OCI-LY1 (cell line): ENCODE measurements around the gene DPEP2NB.
A peak's percentile ranks its signal among the peaks of the same experiment; 100 is the strongest.
"Not testable (repeated sequence)": the region's sequence is repeated elsewhere in the genome, so short reads cannot be mapped to it uniquely, and the experiment has no call there.

ENCODE experiments used
- H2AFZ ChIP-seq: fragments of 200-600 bp; sonication (generic), shearing (Covaris generic); 2 replicates; pipeline ENCODE4 v1.6.0; 2014; ENCODE audit warnings: antibody characterized with exemption, mild to moderate bottlenecking, low read length
- H3F3A ChIP-seq: fragments of 200-600 bp; sonication (generic), shearing (Covaris generic); 2 replicates; pipeline ENCODE4 v1.6.0; 2014; ENCODE audit warnings: mild to moderate bottlenecking, antibody characterized with exemption, low read length, moderate library complexity; ENCODE audit not compliant: insufficient read depth
- H3K27ac ChIP-seq: fragments of 200-600 bp; sonication (generic); 2 replicates; pipeline ENCODE4 v1.5.1; 2014; ENCODE audit warnings: low read length, mixed run types, mild to moderate bottlenecking, low read depth; ENCODE audit not compliant: poor library complexity, severe bottlenecking
- H3K27me3 ChIP-seq: fragments of 200-600 bp; sonication (generic); 2 replicates; pipeline ENCODE4 v1.6.0; 2014; ENCODE audit warnings: antibody characterized with exemption, mild to moderate bottlenecking, low read length, moderate library complexity; ENCODE audit not compliant: insufficient read depth
- H3K36me3 ChIP-seq: fragments of 200-600 bp; sonication (generic); 2 replicates; pipeline ENCODE4 v1.6.1; 2014; ENCODE audit warnings: mild to moderate bottlenecking, antibody characterized with exemption, low read length, moderate library complexity, mixed read lengths; ENCODE audit not compliant: insufficient read depth
- H3K4me1 ChIP-seq: fragments of 200-600 bp; sonication (generic); 2 replicates; pipeline ENCODE4 v1.5.1; 2014; ENCODE audit warnings: mild to moderate bottlenecking, low read length, moderate library complexity; ENCODE audit not compliant: insufficient read depth, severe bottlenecking
- H3K4me2 ChIP-seq: fragments of 200-600 bp; sonication (generic), shearing (Covaris generic); 2 replicates; pipeline ENCODE4 v1.6.1; 2014; ENCODE audit warnings: low read length
- H3K4me3 ChIP-seq: fragments of 200-600 bp; sonication (generic); 2 replicates; pipeline ENCODE4 v1.5.1; 2014; ENCODE audit warnings: low read length, low read depth, mild to moderate bottlenecking, mixed read lengths; ENCODE audit not compliant: poor library complexity, severe bottlenecking
- H3K79me2 ChIP-seq: fragments of 200-600 bp; shearing (Covaris generic); 2 replicates; pipeline ENCODE4 v1.6.1; 2016; ENCODE audit warnings: mixed run types, low read length, mixed read lengths; ENCODE audit not compliant: insufficient read depth
- H3K9ac ChIP-seq: fragments of 200-600 bp; sonication (generic), shearing (Covaris generic); 2 replicates; pipeline ENCODE4 v1.6.1; 2014; ENCODE audit warnings: mild to moderate bottlenecking, low read length, mixed read lengths
- H3K9me2 ChIP-seq: fragments of 200-600 bp; sonication (generic), shearing (Covaris generic); 2 replicates; pipeline ENCODE4 v1.6.1; 2014; ENCODE audit warnings: low read depth, mild to moderate bottlenecking, low read length, mixed read lengths
- H3K9me3 ChIP-seq: fragments of 200-600 bp; shearing (Covaris generic); 2 replicates; pipeline ENCODE4 v1.6.1; 2014; ENCODE audit warnings: low read length, mixed read lengths
- H4K20me1 ChIP-seq: fragments of 200-600 bp; sonication (generic), shearing (Covaris generic); 2 replicates; pipeline ENCODE4 v1.6.0; 2016; ENCODE audit warnings: mild to moderate bottlenecking, low read length; ENCODE audit not compliant: insufficient read depth
- EZH2 ChIP-seq: fragments of 200-600 bp; sonication (generic), shearing (Covaris generic); IDR thresholded peaks from 2 replicates; pipeline ENCODE4 v1.8.0; 2017; ENCODE audit warnings: borderline replicate concordance, mixed run types, mild to moderate bottlenecking, antibody characterized with exemption, low read length, moderate library complexity, mixed read lengths
- TF ChIP-seq, protein P1 (sequence below): fragments of 200-600 bp; sonication (generic), shearing (Covaris generic); IDR thresholded peaks from 2 replicates; pipeline ENCODE4 v1.5.1; 2017; ENCODE audit warnings: mild to moderate bottlenecking, antibody characterized with exemption, low read length, moderate library complexity, mixed read lengths

The DPEP2NB gene

DNA sequence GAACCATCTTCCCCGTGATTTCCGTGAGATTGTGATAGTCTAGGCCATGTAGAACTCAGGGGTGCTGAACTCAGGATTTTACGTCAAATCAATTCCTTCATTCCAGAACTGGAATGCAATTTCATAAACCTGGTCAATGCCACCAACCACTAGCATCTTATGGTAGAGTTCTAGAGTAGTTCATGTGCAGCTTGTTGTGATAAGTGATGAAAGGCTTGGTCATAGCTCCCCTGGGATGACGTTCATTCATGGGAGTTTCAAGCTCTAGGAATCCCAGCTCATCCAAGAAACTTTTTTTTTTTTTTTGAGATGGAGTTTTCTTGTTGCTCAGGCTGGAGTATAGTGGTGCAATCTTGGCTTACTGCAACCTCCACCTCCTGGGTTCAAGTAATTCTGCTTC is 12.7 kb downstream of the DPEP2NB start:
- Histone ChIP-seq H3K27me3 (no peaks in the 10 kb centered on the region), H3K9me2 (no peaks in the 10 kb centered on the region), H3K36me3 (no peaks in the 10 kb centered on the region), H3K9me3 (no peaks in the 10 kb centered on the region), H3K4me2 (no peak overlapping the region), H4K20me1 (no peaks in the 10 kb centered on the region), H3K27ac (no peak overlapping the region), H3K9ac (no peak overlapping the region), H3K4me1 (peaks cover 37% of the 10 kb centered on the region), H2AFZ (no peak overlapping the region), H3K4me3 (no peak overlapping the region), H3F3A (no peaks in the 10 kb centered on the region), H3K79me2 (no peaks in the 10 kb centered on the region)
- TF ChIP-seq, protein P1, sequence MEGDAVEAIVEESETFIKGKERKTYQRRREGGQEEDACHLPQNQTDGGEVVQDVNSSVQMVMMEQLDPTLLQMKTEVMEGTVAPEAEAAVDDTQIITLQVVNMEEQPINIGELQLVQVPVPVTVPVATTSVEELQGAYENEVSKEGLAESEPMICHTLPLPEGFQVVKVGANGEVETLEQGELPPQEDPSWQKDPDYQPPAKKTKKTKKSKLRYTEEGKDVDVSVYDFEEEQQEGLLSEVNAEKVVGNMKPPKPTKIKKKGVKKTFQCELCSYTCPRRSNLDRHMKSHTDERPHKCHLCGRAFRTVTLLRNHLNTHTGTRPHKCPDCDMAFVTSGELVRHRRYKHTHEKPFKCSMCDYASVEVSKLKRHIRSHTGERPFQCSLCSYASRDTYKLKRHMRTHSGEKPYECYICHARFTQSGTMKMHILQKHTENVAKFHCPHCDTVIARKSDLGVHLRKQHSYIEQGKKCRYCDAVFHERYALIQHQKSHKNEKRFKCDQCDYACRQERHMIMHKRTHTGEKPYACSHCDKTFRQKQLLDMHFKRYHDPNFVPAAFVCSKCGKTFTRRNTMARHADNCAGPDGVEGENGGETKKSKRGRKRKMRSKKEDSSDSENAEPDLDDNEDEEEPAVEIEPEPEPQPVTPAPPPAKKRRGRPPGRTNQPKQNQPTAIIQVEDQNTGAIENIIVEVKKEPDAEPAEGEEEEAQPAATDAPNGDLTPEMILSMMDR, result no peak
- TF ChIP-seq EZH2, result no peak

DNA sequence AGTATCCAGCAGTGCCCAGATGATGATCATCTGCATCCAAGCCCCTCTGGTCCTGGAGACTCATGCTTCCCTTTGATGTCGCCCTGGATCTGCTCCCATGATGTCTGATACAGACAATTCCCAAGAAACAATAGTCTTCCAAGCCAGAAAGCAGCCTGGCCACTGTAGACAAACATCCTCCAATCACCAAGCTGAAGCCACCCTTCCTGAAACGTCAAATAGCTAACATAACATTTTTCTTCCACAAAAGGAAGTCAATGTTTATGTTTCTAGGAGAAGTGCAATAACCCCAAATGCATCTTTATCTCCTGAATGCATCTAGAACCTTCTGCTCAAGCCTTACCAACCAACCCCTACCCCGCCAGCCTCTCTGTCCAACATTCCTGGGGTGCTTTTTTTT is 15.3 kb downstream of the DPEP2NB start:
- peak overlapping the region; percentile 49; the same call in 1 of the 2 replicates for H3K9ac ChIP-seq
- H3K4me3 ChIP-seq, result no peak overlapping the region
- no peaks in the 10 kb centered on the region for H3K27me3 ChIP-seq
- no peaks in the 10 kb centered on the region for H3K9me3 ChIP-seq
- H3K36me3 ChIP-seq, result no peaks in the 10 kb centered on the region
- H3K79me2 ChIP-seq, result no peaks in the 10 kb centered on the region
- peak overlapping the region; percentile 51; the same call in 1 of the 2 replicates for H3K4me2 ChIP-seq
- H4K20me1 ChIP-seq, result no peaks in the 10 kb centered on the region
- H2AFZ ChIP-seq, result 0 out of 2 replicates have a peak overlapping the region, but pooled peaks have one; percentile 80
- no peak for TF ChIP-seq EZH2
- TF ChIP-seq, protein P1, result no peak
- peak overlapping the region; percentile 86 for H3K27ac ChIP-seq
- H3K4me1 ChIP-seq, result peaks cover 25% of the 10 kb centered on the region
- no peaks in the 10 kb centered on the region for H3F3A ChIP-seq
- H3K9me2 ChIP-seq, result no peaks in the 10 kb centered on the region

DNA sequence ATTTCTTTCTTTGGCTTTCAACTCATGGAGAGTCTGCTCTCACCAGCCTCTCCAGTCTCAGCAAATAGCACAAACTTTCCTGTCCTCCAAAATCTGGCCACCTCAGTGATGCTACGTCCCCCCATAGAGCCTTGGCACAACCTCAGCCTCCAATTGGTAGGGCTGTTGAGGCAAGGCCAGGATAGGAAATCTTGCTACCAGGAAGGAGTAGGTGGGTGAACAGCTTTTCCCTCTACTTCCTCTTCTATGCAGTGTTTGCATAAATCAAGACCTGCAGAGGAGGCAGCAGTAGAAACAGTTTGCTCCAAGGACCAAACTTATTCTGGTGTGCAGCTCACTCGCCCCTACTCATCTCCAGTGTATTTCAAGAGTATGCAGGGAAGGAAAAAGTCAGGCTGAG is 15.7 kb downstream of the DPEP2NB start:
- peak overlapping the region; percentile 86 for H3K27ac ChIP-seq
- no peaks in the 10 kb centered on the region for H3F3A ChIP-seq
- no peaks in the 10 kb centered on the region for H3K79me2 ChIP-seq
- H3K4me3 ChIP-seq, result peak overlapping the region; percentile 41
- no peaks in the 10 kb centered on the region for H4K20me1 ChIP-seq
- TF ChIP-seq EZH2, result no peak
- TF ChIP-seq, protein P1, result no peak
- H3K4me2 ChIP-seq, result peak overlapping the region; percentile 51
- H3K4me1 ChIP-seq, result peaks cover 21% of the 10 kb centered on the region
- H3K9me3 ChIP-seq, result no peaks in the 10 kb centered on the region
- peak overlapping the region; percentile 80; the same call in 1 of the 2 replicates for H2AFZ ChIP-seq
- H3K9me2 ChIP-seq, result no peaks in the 10 kb centered on the region
- H3K9ac ChIP-seq, result peak overlapping the region; percentile 49; the same call in 1 of the 2 replicates
- H3K36me3 ChIP-seq, result no peaks in the 10 kb centered on the region
- H3K27me3 ChIP-seq, result no peaks in the 10 kb centered on the region

DNA sequence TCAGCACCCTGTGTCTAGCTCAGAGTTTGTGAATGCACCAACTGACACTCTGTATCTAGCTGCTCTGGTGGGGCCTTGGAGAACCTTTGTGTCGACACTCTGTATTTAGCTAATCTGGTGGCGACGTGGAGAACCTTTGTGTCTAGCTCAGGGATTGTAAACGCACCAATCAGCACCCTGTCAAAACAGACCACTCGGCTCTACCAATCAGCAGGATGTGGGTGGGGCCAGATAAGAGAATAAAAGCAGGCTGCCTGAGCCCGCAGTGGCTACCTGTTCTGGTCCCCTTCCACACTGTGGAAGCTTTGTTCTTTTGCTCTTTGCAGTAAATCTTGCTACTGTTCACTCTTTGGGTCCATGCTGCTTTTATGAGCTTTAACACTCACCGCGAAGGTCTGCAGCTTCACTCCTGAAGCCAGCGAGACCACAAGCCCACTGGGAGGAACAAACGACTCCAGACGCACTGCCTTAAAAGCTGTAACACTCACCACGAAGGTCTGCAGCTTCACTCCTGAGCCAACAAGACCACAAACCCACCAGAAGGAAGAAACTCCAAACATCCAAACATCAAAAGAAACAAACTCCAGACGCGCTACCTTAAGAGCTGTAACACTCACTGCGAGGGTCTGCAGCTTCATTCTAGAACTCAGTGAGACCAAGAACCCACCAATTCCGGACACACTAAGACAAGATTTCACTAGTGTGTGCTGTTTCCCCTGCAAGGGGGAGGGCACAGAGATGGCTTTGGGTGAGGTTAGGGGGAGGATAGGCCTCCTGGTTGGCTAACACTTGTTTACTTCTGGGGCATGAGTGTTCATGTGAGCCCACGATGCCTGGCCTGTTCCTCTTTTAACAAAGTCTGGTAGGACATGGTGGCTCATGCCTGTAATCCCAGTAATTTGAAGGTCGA is 16.7 kb downstream of the DPEP2NB start, which contains the start of gene DPEP2:
TSS of gene DPEP2 (minus strand) at position 706 of the 910 bp plus-strand sequence. CDS start 6,272 bp downstream, outside the sequence.
- Histone ChIP-seq H3K27ac (peak within 1 kb of the TSS; percentile 86), H3K4me1 (peaks cover 21% of the 10 kb centered on the region), H3K4me3 (peak within 1 kb of the TSS; percentile 41), H3K9ac (peak within 1 kb of the TSS; percentile 49; the same call in 1 of the 2 replicates), H3K4me2 (peak within 1 kb of the TSS; percentile 51), H2AFZ (peak within 1 kb of the TSS; percentile 80; the same call in 1 of the 2 replicates)
- H3K9me2 ChIP-seq, H3K27me3 ChIP-seq, H4K20me1 ChIP-seq, H3K79me2 ChIP-seq, H3K36me3 ChIP-seq, H3F3A ChIP-seq, H3K9me3 ChIP-seq: not testable (repeated sequence)

DNA sequence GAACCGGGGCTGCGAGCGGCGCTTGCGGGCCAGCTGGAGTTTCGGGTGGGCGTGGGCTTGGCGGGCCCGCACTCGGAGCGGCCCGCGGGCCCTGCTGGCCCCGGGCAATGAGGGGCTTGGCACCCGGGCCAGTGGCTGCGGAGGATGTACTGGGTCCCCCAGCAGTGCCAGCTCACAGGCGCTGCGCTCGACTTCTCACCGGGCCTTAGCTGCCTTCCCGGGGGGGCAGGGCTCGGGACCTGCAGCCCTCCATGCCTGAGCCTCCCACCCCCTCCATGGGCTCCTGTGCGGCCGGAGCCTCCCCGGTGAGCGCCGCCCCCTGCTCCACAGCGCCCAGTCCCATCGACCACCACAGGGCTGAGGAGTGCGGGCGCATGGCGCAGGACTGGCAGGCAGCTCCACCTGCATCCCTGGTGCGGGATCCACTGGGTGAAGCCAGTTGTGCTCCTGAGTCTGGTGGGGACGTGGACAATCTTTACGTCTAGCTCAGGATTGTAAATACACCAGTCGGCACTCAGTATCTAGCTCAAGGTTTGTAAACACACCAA is 17.4 kb downstream of the DPEP2NB start:
- not testable (repeated sequence) for H3K36me3 ChIP-seq, H3K9ac ChIP-seq, H3K9me3 ChIP-seq, H3K4me3 ChIP-seq, H3F3A ChIP-seq, H3K79me2 ChIP-seq, H3K9me2 ChIP-seq, H3K4me2 ChIP-seq, H4K20me1 ChIP-seq, H3K27me3 ChIP-seq, H2AFZ ChIP-seq
- peaks cover 28% of the 10 kb centered on the region for H3K4me1 ChIP-seq
- H3K27ac ChIP-seq, result peak overlapping the region; percentile 86
